Omental fat pad (tissue), 4 donors: ENCODE data around the gene WAPL. TPM values are rescaled to one million over a fixed set of nuclear protein-coding genes. Genes with fewer than 3 reads are reported as not detected.

Experiments used
- ATAC-seq: fragments of 150-250 bp; one replicate; pipeline ENCODE4 v1.9.1; 2016; ENCODE audit warnings: mild to moderate bottlenecking, moderate library complexity; ENCODE audit not compliant: low FRiP score
- DNase-seq: peaks from one replicate; pipeline ENCODE4 v3.0.0-alpha.2; 2019; ENCODE audit warnings: low spot score
- total RNA-seq, 4 donors: library from RNA; depleted of rRNA; stranded (reverse); fragments of >200 nt; gene quantifications; one replicate each; pipeline ENCODE4 v1.1.0, GENCODE V29; 2016
- TF ChIP-seq, protein P1 (sequence below), 3 donors: fragments of 450-650 bp; IDR thresholded peaks; one replicate each; pipeline ENCODE4 v1.5.1; 2016 to 2017; ENCODE audit warnings: antibody characterized with exemption in 3 of 3, mild to moderate bottlenecking in 3 of 3, moderate library complexity in 2 of 3

WAPL gene
- total RNA-seq, 4 donors from 2014 or later, result 29.8 to 61.5 (median 40.1) TPM

DNA sequence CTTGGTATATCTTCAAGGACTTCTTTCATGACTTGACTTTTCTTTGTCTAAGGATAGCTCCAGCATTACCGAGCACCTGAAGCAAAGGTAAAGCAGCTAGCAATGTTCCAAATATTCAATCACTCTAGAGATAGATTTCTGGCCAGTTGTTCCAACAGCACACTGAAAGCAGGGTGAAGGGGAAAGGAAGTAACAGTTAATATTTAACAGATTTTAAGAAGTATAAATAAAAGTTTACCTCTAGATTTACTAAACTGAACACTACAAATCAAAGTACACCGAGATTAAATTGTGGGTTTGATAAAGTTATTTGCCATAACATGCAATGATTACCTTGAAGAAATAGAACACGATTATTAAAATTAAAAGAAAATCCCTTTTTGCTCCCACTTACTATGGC is 84.1 kb downstream of the WAPL start:
- TF ChIP-seq, protein P1, sequence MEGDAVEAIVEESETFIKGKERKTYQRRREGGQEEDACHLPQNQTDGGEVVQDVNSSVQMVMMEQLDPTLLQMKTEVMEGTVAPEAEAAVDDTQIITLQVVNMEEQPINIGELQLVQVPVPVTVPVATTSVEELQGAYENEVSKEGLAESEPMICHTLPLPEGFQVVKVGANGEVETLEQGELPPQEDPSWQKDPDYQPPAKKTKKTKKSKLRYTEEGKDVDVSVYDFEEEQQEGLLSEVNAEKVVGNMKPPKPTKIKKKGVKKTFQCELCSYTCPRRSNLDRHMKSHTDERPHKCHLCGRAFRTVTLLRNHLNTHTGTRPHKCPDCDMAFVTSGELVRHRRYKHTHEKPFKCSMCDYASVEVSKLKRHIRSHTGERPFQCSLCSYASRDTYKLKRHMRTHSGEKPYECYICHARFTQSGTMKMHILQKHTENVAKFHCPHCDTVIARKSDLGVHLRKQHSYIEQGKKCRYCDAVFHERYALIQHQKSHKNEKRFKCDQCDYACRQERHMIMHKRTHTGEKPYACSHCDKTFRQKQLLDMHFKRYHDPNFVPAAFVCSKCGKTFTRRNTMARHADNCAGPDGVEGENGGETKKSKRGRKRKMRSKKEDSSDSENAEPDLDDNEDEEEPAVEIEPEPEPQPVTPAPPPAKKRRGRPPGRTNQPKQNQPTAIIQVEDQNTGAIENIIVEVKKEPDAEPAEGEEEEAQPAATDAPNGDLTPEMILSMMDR (IDR thresholded peaks at IDR 0.05), result no peak
- ATAC-seq, result no peak
- no peak for DNase-seq

DNA sequence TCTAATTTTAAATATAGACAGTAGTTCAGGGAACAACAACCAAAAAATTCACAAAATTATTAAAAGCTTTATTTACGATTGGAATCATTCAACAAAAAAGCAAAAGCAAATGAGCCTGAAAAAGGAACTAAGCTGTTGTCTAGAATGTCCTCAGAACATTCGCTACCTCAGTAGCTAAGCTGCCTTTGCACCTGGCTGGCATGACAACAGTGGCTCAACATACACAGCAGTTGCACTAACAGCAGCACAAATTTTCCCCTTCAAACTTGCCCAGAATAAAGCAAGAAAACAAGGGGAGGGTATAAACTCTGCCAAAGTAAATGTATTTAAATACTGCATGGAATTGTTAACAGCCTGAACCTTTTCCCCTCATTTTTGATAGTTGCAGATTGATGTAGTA is 84.6 kb downstream of the WAPL start:
- TF ChIP-seq, protein P1 (IDR thresholded peaks at IDR 0.05), result no peak
- ATAC-seq (no peak), DNase-seq (no peak)

DNA sequence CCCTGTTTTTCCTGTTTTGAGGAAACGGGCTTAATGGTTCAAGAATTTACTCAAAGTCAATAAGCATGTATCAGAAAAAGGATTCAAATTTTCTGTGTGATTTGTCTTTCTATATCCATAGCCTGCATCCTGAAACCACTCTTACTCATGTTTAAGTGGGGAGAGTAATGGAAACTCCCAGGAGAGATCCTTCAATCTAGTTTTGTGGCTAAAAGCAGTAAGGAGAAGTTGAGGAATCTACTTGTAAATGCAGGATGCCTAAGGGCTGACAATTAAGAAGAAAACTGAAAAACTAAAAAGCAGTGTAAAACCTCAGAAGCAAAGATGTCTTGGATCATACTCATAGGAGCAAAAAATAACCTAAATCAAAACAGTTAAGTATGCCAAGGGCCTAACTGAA is 86.9 kb downstream of the WAPL start:
- no peak for DNase-seq
- no peak for ATAC-seq
- TF ChIP-seq, protein P1 (IDR thresholded peaks at IDR 0.05), result no peak

DNA sequence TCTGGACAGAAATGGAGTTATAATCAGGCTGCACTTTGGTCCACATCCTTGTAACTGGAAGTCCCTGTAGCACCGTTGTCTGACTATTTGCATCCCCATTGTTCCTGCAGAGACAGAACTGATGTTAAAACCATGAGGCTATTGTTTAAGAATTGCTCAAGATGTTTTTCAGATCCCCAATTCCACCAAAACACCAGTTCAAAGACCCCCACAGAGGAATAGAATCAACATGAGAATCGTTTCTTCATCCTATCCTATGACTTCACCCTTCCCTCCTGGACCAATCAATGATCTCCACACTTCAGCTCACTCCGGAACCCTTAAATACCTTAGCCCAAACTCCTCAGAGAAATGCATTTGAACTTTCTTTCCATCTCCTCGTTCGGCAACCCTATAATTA is 97.9 kb downstream of the WAPL start:
- TF ChIP-seq, protein P1 (IDR thresholded peaks at IDR 0.05), result no peak
- no peak for ATAC-seq

DNA sequence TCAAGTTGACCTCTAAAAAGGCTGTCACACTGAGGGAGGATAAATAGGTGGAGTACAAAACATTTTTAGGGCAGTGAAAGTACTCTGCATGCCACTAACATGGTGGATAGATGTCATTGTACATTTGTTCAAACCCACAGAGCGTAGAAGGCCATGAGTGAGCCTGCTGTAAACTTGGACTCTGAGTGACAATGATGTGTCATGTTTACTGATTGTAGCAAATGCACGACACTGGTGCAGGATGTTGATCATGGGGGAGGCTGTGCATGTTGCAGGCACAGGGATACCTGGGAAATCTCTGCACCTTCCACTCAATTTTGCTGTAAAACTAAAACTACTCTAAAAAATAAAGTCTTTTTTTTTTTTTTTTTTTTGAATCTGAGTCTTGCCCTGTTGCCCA is 102.5 kb downstream of the WAPL start:
- DNase-seq (no peak), ATAC-seq (no peak)
- TF ChIP-seq, protein P1 (IDR thresholded peaks at IDR 0.05), result no peak

More for the DNA sequence above, 97.9 kb downstream of the WAPL start:
- no peak for DNase-seq

DNA sequence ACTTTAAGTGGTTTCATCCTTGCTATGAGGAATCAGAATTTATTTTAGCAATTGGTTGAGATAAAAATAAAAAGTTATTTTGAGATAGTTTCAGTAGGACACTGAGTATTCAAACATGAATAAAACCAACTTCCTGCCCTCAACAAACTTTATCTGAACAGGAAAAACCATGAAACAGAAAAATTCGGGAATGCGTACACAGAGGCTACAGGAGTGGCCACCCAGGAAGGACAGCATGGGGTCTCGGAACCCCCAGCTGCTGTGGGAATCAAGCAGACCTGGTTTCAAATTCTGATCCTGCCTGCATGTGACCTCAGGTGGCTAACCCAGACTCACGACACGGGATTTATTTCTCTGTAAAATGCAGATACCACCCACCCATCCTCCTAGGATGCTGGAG is 106.0 kb downstream of the WAPL start:
- TF ChIP-seq, protein P1 (IDR thresholded peaks at IDR 0.05), result no peak
- DNase-seq, result no peak
- no peak for ATAC-seq

DNA sequence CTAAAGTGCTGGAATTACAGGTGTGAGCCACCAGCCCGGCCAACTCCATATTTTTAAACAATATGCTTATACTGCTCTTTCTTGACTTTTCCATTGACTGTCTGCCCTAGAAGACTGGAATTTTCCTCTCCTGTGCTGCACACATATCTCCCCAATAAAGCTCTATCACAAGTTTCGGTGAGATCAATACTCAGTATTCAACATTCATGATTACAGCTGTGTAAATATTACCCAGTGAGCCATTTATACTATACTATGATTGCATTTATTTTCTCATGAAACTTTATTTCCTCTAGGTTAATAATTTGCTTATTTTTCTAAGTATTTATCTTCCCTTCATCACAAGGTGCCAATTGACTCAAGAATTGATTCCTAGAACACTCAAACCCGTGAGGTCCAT is 106.5 kb downstream of the WAPL start:
- ATAC-seq (no peak), DNase-seq (no peak)
- TF ChIP-seq, protein P1 (IDR thresholded peaks at IDR 0.05), result no peak
